Measurements from ENCODE around the gene RAB29. TPM values are rescaled to one million over a fixed set of nuclear protein-coding genes. Genes with fewer than 3 reads are reported as not detected.
"Not testable (repeated sequence)": the region's sequence is repeated elsewhere in the genome, so short reads cannot be mapped to it uniquely, and the experiment has no call there.

The RAB29 gene
- total RNA-seq, 2 donors from 2014 or later: 109 to 217 TPM

DNA sequence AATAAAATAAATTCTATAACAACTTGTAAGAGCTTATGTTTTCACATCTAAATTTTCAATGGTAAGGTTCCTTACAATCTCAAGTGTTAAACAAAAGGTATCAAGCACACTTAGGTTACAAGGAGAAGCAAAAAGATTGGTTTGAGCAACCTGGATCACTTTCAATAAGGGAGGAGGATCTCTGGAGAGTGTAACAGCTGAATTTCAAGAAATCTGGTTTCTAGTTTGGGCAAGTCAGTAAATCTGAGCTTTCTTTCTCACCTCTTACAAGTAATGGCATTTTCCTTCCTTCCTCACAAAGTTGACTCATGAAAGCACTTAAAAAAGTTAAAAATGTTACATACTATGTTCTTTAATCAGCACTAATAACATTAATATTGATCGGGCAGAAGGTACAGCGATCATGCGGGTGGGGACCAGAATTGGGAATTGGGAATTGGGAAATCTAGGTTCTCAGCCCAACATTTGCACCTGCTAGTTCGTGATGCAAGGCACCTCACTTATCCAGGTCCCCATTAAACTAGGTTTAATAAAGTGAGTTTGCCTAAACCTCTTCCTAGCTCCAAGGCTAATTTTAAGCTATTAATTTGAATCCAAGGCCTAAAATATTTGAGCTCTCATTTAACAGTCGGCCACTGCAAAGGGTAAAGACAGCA lies 28.4 kb downstream of the RAB29 start:
- ATAC-seq: no peak
- no peaks in the 10 kb centered on the region for H3K9me3 Mint-ChIP-seq
- peak overlapping the region; percentile 89 for H3K4me3 Mint-ChIP-seq
- H3K27me3 Mint-ChIP-seq: no peaks in the 10 kb centered on the region
- H3K36me3 Mint-ChIP-seq: peaks cover 18% of the 10 kb centered on the region
- DNase-seq (ENCODE audit: low spot score): no peak
- H3K27ac Mint-ChIP-seq: peak overlapping the region; percentile 72 to 84
- H3K4me1 Mint-ChIP-seq (ENCODE audit: low read depth in 2 of 2): peaks cover 42 to 44% of the 10 kb centered on the region in 2 donors

DNA sequence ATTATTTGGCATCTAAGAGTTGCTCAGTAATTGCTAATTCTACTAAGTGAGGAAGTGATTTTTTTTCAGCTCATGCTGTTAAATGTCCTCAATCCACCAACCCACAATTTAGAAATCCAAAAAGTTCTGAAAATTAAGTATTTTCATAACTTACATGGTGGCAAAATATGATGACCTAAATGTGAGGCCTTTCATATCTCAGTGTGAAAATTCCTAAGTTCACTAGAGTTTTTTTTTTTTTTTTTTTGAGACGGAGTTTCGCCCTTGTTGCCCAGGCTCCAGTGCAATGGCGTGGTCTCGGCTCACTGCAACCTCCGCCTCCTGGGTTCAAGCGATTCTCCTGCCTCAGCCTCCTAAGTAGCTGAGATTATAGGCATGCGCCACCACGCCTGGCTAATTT lies 30.9 kb downstream of the RAB29 start:
- DNase-seq (ENCODE audit: low spot score) (no peak), ATAC-seq (no peak)
- Mint-ChIP-seq H3K36me3 (peaks cover 12% of the 10 kb centered on the region), H3K27me3 (no peaks in the 10 kb centered on the region), H3K9me3 (no peaks in the 10 kb centered on the region), H3K27ac (peak overlapping the region in 1 of 2 donors; percentile 13), H3K4me3 (no peak overlapping the region), H3K4me1 (ENCODE audit: low read depth in 2 of 2) (peaks cover 36 to 42% of the 10 kb centered on the region in 2 donors)

DNA sequence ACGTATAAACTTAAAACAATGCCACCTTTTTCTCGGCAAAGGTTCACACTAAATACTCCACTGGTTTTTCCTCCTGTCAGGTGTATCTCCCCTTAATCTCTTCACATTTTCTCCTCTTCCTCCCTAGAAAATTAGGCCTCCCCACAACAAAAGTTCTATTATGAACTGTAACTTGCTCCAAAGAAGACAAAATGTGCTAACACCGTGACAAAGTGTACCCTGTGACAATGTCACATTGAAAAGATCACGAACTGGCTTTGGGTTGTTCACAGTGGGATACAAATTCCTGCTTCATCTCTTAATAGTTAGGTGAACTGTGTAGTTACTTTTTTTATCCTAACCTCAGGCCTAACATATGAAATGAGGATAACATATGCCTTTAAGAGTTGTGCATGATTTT lies 31.3 kb downstream of the RAB29 start:
- ATAC-seq (no peak), DNase-seq (ENCODE audit: low spot score) (no peak)
- peak overlapping the region in 1 of 2 donors; percentile 13 for H3K27ac Mint-ChIP-seq
- no peak overlapping the region for H3K4me3 Mint-ChIP-seq
- H3K27me3 Mint-ChIP-seq: no peaks in the 10 kb centered on the region
- peaks cover 40 to 42% of the 10 kb centered on the region in 2 donors for H3K4me1 Mint-ChIP-seq (ENCODE audit: low read depth in 2 of 2)
- H3K9me3 Mint-ChIP-seq: no peaks in the 10 kb centered on the region
- H3K36me3 Mint-ChIP-seq: peaks cover 11% of the 10 kb centered on the region

DNA sequence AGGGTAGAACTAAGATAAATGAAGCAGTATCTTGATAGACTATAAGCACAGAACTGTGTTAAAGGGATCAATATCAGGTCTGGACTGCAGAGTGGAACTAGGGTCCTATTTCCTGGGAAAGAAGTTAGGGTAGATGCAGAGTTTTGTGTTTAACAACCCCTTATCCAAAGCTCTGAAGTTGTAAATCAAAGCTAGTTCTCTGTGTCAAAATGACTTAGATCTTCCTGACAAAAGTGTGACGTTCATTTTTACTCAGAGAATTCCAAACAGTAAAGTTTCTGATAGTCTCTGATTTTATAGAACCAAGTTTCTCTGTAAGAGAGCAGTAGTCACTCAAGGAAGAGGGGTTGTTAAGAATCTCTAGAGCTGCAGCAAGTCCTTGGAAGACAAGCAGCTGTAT lies 33.6 kb downstream of the RAB29 start:
- Mint-ChIP-seq H3K36me3 (no peaks in the 10 kb centered on the region), H3K27ac (peak overlapping the region in 1 of 2 donors; percentile 43), H3K9me3 (no peaks in the 10 kb centered on the region), H3K4me3 (no peak overlapping the region), H3K27me3 (no peaks in the 10 kb centered on the region), H3K4me1 (ENCODE audit: low read depth in 2 of 2) (peaks cover 28 to 34% of the 10 kb centered on the region in 2 donors)
- DNase-seq (ENCODE audit: low spot score) (no peak), ATAC-seq (no peak)

DNA sequence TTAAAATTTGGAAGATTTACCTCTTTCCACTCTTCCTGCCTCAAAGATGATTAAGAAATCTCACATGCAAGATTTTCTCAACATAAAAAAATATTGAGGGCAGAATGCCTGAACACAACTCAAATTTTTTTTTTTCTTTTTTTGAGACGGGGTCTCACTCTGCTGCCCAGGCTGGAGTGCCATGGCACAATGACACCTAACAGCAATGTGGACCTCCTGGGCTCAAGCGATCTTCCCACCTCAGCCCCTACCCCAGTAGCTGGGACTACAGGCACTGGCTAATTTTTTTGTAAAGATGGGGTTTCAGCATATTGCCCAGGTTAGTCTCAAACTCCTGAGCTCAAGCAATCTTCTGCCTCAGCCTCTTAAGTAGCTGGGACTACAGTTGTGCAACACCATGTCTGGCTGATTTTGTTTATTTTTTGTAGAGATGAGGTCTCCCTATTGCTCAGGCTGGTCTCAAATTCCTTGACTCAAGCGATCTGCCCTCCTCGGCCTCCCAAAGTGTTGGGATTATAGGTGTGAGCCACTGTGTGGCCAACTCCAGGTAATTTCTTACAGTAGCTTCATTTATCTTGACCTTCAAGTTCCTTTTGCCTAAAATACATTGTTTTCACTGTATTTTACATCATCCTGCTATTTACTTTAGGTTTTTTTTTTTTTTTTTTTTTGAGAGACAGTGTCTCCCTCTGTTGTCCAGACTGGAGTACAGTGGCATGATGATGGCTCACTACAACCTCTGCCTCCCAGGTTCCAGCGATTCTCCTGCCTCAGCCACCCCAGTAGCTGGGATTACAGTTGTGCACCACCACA lies 35.7 kb downstream of the RAB29 start:
- no peaks in the 10 kb centered on the region for H3K36me3 Mint-ChIP-seq
- no peaks in the 10 kb centered on the region for H3K27me3 Mint-ChIP-seq
- no peak overlapping the region for H3K4me3 Mint-ChIP-seq
- no peaks in the 10 kb centered on the region for H3K9me3 Mint-ChIP-seq
- DNase-seq (ENCODE audit: low spot score) (no peak), ATAC-seq (no peak)
- peaks cover 27 to 33% of the 10 kb centered on the region in 2 donors for H3K4me1 Mint-ChIP-seq (ENCODE audit: low read depth in 2 of 2)
- peak overlapping the region in 1 of 2 donors; percentile 70 for H3K27ac Mint-ChIP-seq

DNA sequence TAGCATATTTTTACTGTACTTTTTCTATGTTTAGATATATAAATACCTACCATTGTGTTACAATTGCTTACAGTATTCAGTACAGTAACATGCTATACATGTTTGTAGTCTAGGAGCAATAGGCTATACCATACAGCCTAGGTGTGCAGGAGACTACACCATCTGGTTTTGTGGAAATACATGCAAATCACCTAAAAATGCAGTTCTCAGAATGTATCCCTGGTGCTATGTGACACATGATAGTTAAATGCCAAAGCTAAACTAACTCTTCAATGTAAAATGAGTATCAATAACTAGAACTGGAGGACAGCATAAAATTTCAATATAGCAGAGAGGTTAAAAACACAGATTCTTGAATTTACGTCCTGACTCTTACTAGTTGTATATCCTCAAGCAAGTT lies 40.1 kb downstream of the RAB29 start:
- no peak overlapping the region for H3K4me3 Mint-ChIP-seq
- no peak for DNase-seq (ENCODE audit: low spot score)
- peak overlapping the region in 1 of 2 donors; percentile 43 for H3K27ac Mint-ChIP-seq
- H3K27me3 Mint-ChIP-seq: no peaks in the 10 kb centered on the region
- H3K9me3 Mint-ChIP-seq: no peaks in the 10 kb centered on the region
- no peak for ATAC-seq
- H3K36me3 Mint-ChIP-seq: peaks cover 4% of the 10 kb centered on the region
- H3K4me1 Mint-ChIP-seq (ENCODE audit: low read depth in 2 of 2): peaks cover 29 to 38% of the 10 kb centered on the region in 2 donors

DNA sequence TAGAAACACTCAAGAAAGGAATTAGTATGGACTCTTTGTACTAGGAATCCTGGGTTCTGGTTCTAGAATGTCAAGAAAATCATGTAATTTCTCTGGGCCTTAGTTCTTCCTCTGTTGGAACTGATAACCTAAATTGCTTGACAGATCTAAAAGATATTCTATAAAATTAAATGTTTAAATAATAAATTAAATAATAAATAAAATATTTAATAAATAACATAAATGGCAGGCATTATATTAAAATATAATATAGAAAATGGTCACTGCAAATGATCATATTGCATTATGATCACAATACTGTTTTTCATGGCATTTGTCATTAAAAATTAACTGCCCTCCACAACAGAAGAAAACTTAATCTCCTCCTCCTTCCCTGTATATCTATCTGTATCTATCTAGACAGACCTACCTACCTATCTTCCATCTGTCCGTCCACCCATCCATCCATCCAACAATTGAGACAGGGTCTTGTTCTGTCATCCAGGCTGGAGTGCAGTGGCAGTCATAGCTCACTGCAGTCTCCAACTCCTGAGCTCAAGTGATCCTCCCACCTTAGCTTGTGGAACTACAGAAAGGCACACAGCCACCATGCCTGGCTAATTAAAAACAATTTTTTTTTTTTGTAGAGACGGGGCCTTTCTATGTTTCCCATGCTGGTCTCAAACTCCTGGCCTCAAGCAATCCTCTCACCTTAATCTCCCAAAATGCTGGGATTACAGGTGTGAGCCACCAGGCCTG lies 41.7 kb downstream of the RAB29 start:
- no peak for DNase-seq (ENCODE audit: low spot score)
- Mint-ChIP-seq H3K9me3 (no peaks in the 10 kb centered on the region), H3K27me3 (no peaks in the 10 kb centered on the region), H3K4me3 (no peak overlapping the region), H3K4me1 (ENCODE audit: low read depth in 2 of 2) (peaks cover 29 to 32% of the 10 kb centered on the region in 2 donors), H3K27ac (peak overlapping the region in 1 of 2 donors; percentile 48), H3K36me3 (peaks cover 4% of the 10 kb centered on the region)
- no peak for ATAC-seq

DNA sequence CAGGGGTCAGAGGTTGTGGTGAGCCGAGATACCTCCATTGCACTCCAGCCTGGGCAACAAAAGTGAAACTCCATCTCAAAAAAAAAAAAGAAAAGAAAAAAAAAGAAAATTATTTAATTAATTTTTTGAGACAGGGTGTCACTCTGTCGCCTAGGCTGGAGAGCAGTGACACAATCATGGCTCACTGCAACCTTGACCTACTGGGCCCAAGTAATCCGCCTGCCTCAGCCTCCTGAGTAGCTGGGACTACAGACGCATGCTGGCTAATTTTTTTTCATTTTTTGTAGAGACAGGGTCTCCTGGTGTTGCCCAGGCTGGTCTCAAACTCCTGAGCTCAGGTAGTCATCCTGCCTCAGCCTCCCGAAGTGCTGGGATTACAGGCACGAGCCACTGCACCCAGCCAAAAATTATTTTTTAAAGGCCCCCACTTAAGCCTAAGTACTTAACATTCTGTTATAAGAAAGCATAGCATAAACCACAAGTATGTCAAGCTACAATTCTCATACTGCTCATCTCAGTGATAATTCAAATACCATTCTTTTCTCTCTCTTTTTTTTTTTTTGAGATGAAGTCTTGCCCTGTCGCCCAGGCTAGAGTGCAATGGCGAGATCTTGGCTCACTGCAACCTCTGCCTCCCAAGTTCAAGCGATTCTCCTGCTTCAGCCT lies 45.2 kb downstream of the RAB29 start:
- DNase-seq (ENCODE audit: low spot score) (no peak), ATAC-seq (no peak)
- Mint-ChIP-seq H3K27me3 (no peaks in the 10 kb centered on the region), H3K9me3 (no peaks in the 10 kb centered on the region), H3K4me1 (ENCODE audit: low read depth in 2 of 2) (peaks cover 24 to 27% of the 10 kb centered on the region in 2 donors), H3K4me3 (no peak overlapping the region), H3K27ac (peak overlapping the region in 1 of 2 donors; percentile 77), H3K36me3 (peaks cover 4% of the 10 kb centered on the region)

DNA sequence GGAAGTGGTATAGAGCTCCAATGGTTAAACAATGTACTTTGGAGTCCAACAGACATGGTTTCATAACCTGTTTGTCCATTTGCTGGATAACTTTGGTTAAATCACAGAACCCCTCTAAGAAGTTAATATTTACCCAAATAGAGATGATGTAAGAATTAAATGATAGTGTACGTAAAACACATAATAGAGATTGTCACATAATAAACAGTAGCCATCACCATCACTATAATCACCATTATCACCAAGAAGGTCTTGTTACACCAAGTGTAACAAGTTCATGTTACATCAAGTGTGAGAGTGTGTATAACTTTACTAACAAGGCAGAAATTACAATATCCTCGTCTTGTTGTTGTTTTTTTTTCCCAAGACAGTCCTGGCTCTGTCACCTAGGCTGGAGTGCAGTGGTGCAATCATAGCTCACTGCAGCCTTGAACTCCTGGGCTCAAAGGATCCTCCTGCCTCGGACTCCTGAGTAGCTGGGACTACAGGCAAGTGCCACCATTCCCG lies 48.6 kb downstream of the RAB29 start:
- Mint-ChIP-seq H3K9me3 (no peaks in the 10 kb centered on the region), H3K27ac (peak overlapping the region in 1 of 2 donors; percentile 87), H3K27me3 (no peaks in the 10 kb centered on the region), H3K4me1 (ENCODE audit: low read depth in 2 of 2) (peaks cover 9 to 21% of the 10 kb centered on the region in 2 donors), H3K4me3 (no peak overlapping the region), H3K36me3 (no peaks in the 10 kb centered on the region)
- no peak for ATAC-seq
- no peak for DNase-seq (ENCODE audit: low spot score)

DNA sequence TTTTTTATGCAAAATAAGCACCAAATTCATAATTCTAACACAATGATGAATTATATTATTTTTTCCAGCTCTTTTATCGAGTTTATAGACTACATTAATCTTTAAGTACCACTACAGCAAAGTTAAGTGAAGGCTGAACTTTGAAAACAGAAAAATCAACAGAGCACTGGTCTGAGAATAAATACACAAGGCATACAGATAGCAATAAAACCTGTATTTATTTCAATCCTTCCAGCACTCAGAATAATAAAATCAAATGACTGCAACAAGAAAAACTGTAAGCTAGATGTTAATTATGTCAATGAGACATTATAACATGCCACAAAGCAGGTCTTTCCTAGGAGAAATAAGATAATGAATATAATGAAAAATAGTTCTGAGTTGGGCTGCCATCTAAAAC lies 49.8 kb downstream of the RAB29 start:
- Mint-ChIP-seq H3K36me3 (peaks cover 4% of the 10 kb centered on the region), H3K27me3 (no peaks in the 10 kb centered on the region), H3K4me1 (ENCODE audit: low read depth in 2 of 2) (peaks cover 12 to 17% of the 10 kb centered on the region in 2 donors), H3K9me3 (no peaks in the 10 kb centered on the region), H3K4me3 (no peak overlapping the region), H3K27ac (no peak overlapping the region)
- DNase-seq (ENCODE audit: low spot score) (no peak), ATAC-seq (no peak)

DNA sequence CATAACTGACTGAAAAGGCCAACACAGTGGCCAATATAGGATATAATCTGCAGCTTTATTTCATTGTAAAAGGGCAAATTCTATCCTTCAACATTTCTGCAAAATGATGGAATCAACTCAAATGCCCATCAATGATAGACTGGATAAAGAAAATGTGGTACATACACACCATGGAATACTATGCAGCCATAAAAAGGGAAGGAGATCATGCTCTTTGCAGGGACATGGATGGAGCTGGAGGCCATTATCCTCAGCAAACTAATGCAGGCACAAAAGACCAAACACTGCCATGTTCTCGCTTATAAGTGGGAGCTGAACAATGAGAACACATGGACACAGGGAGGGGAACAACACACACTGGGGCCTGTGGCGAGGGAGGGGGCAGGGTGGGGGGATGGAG lies 54.5 kb downstream of the RAB29 start:
- Mint-ChIP-seq H3K27ac (peak overlapping the region; percentile 56 to 57), H3K4me1 (ENCODE audit: low read depth in 2 of 2) (peaks cover 26% of the 10 kb centered on the region in 2 donors), H3K4me3 (peak overlapping the region; percentile 38), H3K36me3 (peaks cover 31% of the 10 kb centered on the region)
- not testable (repeated sequence) for H3K9me3 Mint-ChIP-seq; ATAC-seq; H3K27me3 Mint-ChIP-seq; DNase-seq (ENCODE audit: low spot score)

DNA sequence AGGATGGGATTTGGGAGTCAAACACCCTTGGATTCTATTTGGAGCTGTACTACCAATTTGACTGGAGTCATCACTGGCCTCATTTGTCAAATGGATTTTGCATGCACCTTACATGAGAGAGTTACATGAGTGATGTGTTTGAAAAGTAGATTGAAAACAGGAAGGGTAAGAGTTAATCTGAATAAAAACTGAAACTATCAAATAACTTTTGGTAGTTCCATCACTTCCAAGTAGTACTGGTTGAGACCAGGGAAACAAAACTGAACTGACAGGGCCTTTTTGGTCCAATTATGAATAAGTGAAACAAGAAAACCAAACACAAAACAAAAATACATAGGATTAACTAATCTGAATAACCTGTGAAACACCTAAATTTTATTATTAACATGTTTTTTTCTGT lies 55.5 kb downstream of the RAB29 start:
- ATAC-seq (peak in 1 of 2 donors; percentile 54), DNase-seq (ENCODE audit: low spot score) (no peak)
- Mint-ChIP-seq H3K36me3 (peaks cover 41% of the 10 kb centered on the region), H3K4me1 (ENCODE audit: low read depth in 2 of 2) (peaks cover 29 to 33% of the 10 kb centered on the region in 2 donors), H3K9me3 (no peaks in the 10 kb centered on the region), H3K4me3 (peak overlapping the region; percentile 17), H3K27me3 (no peaks in the 10 kb centered on the region), H3K27ac (peak overlapping the region; percentile 56 to 57)

DNA sequence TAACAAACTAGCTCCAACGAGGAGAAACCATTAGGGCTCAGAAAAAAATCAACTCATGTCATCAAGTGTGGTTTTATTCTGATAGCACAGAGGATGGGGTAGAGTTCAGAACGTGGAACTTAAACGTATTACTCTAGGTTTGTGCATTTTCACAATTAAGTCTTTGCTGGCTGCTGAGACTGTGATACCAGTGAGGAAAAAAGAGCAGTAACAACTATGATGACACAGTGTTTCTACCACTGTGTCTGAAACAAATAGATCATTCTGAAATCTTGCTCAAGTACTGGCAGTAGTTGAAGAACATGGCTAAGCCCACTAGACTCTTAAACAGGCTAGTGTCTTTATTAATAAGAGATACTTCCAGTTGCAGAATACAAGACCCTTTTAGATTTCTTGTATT lies 56.3 kb downstream of the RAB29 start:
- H3K9me3 Mint-ChIP-seq: no peaks in the 10 kb centered on the region
- H3K27ac Mint-ChIP-seq: peak overlapping the region; percentile 56 to 57
- H3K27me3 Mint-ChIP-seq: no peaks in the 10 kb centered on the region
- DNase-seq (ENCODE audit: low spot score): no peak
- H3K4me1 Mint-ChIP-seq (ENCODE audit: low read depth in 2 of 2): peaks cover 29 to 33% of the 10 kb centered on the region in 2 donors
- peaks cover 41% of the 10 kb centered on the region for H3K36me3 Mint-ChIP-seq
- no peak overlapping the region for H3K4me3 Mint-ChIP-seq
- no peak for ATAC-seq

Data from natural killer cell treated with Interleukin-12 subunit alpha and Interleukin-12 subunit beta and Interleukin-15 and Interleukin-18, amount 100 ng/mL, for 72 hours (primary cell).